ENCODE results near the gene CSE1L. TPM values are rescaled to one million over a fixed set of nuclear protein-coding genes. Genes with fewer than 3 reads are reported as not detected.

CSE1L gene
- total and polyA plus RNA-seq, 2 donors from 2014 or later: 32.4 to 39.6 TPM

DNA sequence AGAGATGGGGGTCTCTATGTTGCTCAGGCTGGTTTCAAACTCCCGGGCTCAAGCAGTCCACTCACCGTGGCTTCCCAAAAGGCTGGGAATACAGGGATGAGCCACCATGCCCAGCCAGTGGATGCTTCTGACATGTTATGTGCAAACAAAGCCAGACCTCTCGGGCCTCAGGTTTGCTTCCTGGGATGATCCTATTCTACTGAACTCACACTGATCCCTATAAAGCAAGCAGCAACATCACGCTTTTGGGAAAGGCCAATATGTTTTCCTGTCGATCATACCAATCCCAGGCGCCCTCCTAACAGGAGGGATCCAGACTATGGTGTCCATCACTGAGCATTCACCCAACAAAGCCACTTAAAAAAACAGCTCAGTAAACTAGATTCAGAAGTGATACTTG is 60.2 kb downstream of the CSE1L start:
- Histone ChIP-seq H3K9ac (ENCODE audit: low read length in 3 of 3) (no peak overlapping the region), H3K27ac (ENCODE audit: low read depth in 2 of 2, low read length in 2 of 2) (no peak overlapping the region), H3K9me3 (ENCODE audit: control insufficient read depth in 2 of 3, insufficient read depth in 1 of 3, low read length in 3 of 3) (no peaks in the 10 kb centered on the region), H3K4me3 (ENCODE audit: low read length in 3 of 3) (no peak overlapping the region), H3K27me3 (ENCODE audit: control insufficient read depth, insufficient read depth, low read length) (no peaks in the 10 kb centered on the region), H3K4me1 (ENCODE audit: control insufficient read depth in 2 of 3, insufficient read depth in 2 of 3, low read depth in 1 of 3, low read length in 3 of 3) (no peaks in the 10 kb centered on the region), H3K36me3 (ENCODE audit: control insufficient read depth in 2 of 3, insufficient read depth in 3 of 3, low read length in 3 of 3) (peaks cover 0 to 13% (median 12%) of the 10 kb centered on the region in 3 donors)
- FAIRE-seq (no peak), DNase-seq (no peak)
- TF ChIP-seq, protein P1, sequence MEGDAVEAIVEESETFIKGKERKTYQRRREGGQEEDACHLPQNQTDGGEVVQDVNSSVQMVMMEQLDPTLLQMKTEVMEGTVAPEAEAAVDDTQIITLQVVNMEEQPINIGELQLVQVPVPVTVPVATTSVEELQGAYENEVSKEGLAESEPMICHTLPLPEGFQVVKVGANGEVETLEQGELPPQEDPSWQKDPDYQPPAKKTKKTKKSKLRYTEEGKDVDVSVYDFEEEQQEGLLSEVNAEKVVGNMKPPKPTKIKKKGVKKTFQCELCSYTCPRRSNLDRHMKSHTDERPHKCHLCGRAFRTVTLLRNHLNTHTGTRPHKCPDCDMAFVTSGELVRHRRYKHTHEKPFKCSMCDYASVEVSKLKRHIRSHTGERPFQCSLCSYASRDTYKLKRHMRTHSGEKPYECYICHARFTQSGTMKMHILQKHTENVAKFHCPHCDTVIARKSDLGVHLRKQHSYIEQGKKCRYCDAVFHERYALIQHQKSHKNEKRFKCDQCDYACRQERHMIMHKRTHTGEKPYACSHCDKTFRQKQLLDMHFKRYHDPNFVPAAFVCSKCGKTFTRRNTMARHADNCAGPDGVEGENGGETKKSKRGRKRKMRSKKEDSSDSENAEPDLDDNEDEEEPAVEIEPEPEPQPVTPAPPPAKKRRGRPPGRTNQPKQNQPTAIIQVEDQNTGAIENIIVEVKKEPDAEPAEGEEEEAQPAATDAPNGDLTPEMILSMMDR (IDR thresholded peaks at IDR 0.05; ENCODE audit: borderline replicate concordance, extremely low read depth, insufficient read depth): no peak
- intact Hi-C loops (cut with DNase I): no loop called here

DNA sequence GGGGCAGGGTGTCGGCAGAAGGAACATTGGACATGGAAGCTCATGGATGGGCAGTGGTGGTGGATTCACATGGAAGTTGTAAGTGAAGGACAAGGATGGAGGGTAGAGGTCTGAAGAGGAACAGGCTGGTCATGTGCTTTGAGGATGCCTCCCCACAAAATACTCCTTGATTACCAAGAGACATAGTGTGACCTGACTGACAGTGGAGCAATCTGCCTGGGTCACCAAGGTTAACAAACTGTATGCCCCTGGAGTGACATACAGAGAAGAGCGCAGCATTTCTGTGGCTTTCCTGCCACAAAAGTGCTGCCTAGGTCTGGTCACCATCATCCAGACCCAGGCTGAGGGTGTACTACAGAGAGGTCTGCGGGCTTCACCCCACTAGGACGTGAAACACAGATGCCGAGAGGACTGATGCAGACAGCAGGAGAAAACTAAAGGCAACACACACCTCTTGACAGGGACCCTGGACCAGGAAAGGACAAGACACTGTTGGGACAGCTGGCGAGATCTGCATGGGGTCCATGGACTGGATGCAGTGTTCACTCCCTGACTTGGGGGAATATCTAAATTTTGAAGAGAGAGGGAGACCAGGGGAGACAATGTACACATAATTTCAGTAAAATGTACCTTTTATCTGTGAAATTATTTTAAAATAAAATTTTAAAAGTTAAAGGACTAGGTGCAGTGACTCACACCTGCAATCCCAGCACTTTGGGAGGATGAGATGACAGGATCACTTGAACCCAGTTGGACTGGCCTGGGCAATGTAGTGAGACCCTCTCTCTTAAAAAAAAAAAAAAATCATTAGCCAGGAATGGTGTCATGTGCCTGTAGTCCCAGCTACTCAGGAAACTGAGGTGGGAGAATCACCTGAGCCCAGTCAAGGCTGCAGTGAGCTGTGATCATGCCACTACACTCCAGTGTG is 64.9 kb downstream of the CSE1L start:
- no peaks in the 10 kb centered on the region for H3K27me3 ChIP-seq (ENCODE audit: control insufficient read depth, insufficient read depth, low read length)
- H3K9me3 ChIP-seq (ENCODE audit: control insufficient read depth in 2 of 3, insufficient read depth in 1 of 3, low read length in 3 of 3): no peaks in the 10 kb centered on the region
- no peak for FAIRE-seq
- H3K36me3 ChIP-seq (ENCODE audit: control insufficient read depth in 2 of 3, insufficient read depth in 3 of 3, low read length in 3 of 3): peaks cover 4 to 30% (median 14%) of the 10 kb centered on the region in 3 donors
- intact Hi-C loops (cut with DNase I): no loop called here
- no peak for DNase-seq
- no peak overlapping the region for H3K27ac ChIP-seq (ENCODE audit: low read depth in 2 of 2, low read length in 2 of 2)
- H3K4me3 ChIP-seq (ENCODE audit: low read length in 3 of 3): no peak overlapping the region
- H3K9ac ChIP-seq (ENCODE audit: low read length in 3 of 3): no peak overlapping the region
- TF ChIP-seq, protein P1 (IDR thresholded peaks at IDR 0.05; ENCODE audit: borderline replicate concordance, extremely low read depth, insufficient read depth): no peak
- no peaks in the 10 kb centered on the region for H3K4me1 ChIP-seq (ENCODE audit: control insufficient read depth in 2 of 3, insufficient read depth in 2 of 3, low read depth in 1 of 3, low read length in 3 of 3)

DNA sequence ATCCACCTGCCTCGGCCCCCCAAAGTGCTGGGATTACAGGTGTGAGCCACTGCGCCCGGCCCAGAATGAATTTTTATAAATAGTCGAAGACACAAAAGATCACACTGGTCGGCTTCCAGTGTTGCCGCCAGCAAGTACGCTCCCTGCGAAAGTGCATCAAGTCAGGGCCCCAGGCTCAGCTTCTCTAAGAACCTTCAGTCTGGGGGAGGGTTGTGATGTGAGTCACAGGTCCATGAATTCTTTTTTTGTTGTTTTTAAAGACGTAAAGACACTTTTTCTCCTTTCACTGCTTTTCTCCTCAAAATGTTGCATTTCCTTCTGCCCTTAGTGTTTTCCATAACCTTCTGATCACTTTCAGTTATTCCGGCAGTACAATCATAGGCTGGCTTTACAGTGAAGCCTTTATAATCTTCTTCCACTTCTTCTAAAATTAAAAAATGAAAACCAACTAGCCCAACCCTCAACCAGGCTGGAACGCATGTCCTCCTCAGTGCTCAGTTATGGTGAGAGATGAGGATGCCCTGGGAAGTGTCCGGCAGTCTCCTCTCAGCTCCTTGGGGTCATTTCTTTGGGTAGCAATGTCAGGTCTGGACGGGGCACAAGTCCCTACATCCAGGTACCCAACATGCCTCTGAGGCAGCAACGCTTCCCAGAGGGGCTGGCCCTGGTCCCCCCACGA is 66.6 kb downstream of the CSE1L start:
- intact Hi-C loops (cut with DNase I): no loop called here
- Histone ChIP-seq H3K36me3 (ENCODE audit: control insufficient read depth in 2 of 3, insufficient read depth in 3 of 3, low read length in 3 of 3) (peaks cover 7 to 43% (median 24%) of the 10 kb centered on the region in 3 donors), H3K4me1 (ENCODE audit: control insufficient read depth in 2 of 3, insufficient read depth in 2 of 3, low read depth in 1 of 3, low read length in 3 of 3) (no peaks in the 10 kb centered on the region), H3K27ac (ENCODE audit: low read depth in 2 of 2, low read length in 2 of 2) (no peak overlapping the region), H3K9ac (ENCODE audit: low read length in 3 of 3) (no peak overlapping the region), H3K27me3 (ENCODE audit: control insufficient read depth, insufficient read depth, low read length) (no peaks in the 10 kb centered on the region), H3K4me3 (ENCODE audit: low read length in 3 of 3) (no peak overlapping the region), H3K9me3 (ENCODE audit: control insufficient read depth in 2 of 3, insufficient read depth in 1 of 3, low read length in 3 of 3) (no peaks in the 10 kb centered on the region)
- no peak for DNase-seq
- no peak for FAIRE-seq
- TF ChIP-seq, protein P1 (IDR thresholded peaks at IDR 0.05; ENCODE audit: borderline replicate concordance, extremely low read depth, insufficient read depth): no peak

Measured in kidney (tissue), 14 donors.